Measurements from ENCODE around the gene HTR3A.

GRCh38 chr11:113986351-113987140, 11.6 kb downstream of the HTR3A start:
- TF ChIP-seq, protein P1, sequence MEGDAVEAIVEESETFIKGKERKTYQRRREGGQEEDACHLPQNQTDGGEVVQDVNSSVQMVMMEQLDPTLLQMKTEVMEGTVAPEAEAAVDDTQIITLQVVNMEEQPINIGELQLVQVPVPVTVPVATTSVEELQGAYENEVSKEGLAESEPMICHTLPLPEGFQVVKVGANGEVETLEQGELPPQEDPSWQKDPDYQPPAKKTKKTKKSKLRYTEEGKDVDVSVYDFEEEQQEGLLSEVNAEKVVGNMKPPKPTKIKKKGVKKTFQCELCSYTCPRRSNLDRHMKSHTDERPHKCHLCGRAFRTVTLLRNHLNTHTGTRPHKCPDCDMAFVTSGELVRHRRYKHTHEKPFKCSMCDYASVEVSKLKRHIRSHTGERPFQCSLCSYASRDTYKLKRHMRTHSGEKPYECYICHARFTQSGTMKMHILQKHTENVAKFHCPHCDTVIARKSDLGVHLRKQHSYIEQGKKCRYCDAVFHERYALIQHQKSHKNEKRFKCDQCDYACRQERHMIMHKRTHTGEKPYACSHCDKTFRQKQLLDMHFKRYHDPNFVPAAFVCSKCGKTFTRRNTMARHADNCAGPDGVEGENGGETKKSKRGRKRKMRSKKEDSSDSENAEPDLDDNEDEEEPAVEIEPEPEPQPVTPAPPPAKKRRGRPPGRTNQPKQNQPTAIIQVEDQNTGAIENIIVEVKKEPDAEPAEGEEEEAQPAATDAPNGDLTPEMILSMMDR (tag by site-specific recombination; IDR thresholded peaks at IDR 0.05) = no peak
- TF ChIP-seq KLF16 (tag by site-specific recombination; IDR thresholded peaks at IDR 0.05) (no peak), MYNN (tag by site-specific recombination; IDR thresholded peaks at IDR 0.05; ENCODE audit: borderline replicate concordance) (no peak), ZNF518A (tag by site-specific recombination; conservative IDR thresholded peaks at IDR 0.05; ENCODE audit: low read depth) (no peak)
- TF ChIP-seq, protein P2, sequence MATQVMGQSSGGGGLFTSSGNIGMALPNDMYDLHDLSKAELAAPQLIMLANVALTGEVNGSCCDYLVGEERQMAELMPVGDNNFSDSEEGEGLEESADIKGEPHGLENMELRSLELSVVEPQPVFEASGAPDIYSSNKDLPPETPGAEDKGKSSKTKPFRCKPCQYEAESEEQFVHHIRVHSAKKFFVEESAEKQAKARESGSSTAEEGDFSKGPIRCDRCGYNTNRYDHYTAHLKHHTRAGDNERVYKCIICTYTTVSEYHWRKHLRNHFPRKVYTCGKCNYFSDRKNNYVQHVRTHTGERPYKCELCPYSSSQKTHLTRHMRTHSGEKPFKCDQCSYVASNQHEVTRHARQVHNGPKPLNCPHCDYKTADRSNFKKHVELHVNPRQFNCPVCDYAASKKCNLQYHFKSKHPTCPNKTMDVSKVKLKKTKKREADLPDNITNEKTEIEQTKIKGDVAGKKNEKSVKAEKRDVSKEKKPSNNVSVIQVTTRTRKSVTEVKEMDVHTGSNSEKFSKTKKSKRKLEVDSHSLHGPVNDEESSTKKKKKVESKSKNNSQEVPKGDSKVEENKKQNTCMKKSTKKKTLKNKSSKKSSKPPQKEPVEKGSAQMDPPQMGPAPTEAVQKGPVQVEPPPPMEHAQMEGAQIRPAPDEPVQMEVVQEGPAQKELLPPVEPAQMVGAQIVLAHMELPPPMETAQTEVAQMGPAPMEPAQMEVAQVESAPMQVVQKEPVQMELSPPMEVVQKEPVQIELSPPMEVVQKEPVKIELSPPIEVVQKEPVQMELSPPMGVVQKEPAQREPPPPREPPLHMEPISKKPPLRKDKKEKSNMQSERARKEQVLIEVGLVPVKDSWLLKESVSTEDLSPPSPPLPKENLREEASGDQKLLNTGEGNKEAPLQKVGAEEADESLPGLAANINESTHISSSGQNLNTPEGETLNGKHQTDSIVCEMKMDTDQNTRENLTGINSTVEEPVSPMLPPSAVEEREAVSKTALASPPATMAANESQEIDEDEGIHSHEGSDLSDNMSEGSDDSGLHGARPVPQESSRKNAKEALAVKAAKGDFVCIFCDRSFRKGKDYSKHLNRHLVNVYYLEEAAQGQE (tag by site-specific recombination; IDR thresholded peaks at IDR 0.05) = no peak

Measured in HEK293 (cell line).